Activated CD4-positive, alpha-beta T cell treated with anti-CD3 and anti-CD28 coated beads, Interleukin-2, amount 10 ng/mL, durations not matched to agents 7 days and 5 days (primary cell): ENCODE results near the gene KLHL21. TPM values are rescaled to one million over a fixed set of nuclear protein-coding genes. Genes with fewer than 3 reads are reported as not detected.
"Not testable (repeated sequence)": the region's sequence is repeated elsewhere in the genome, so short reads cannot be mapped to it uniquely, and the experiment has no call there.

Experiments
- CTCF ChIA-PET: fragments of 350-600 bp; sonication (Branson Sonifier 250); formaldehyde crosslinking; loops from one replicate; lab custom pipeline; 2021; ENCODE audit warnings: antibody characterized with exemption; lab: Charles Lee
- POLR2A ChIA-PET: fragments of 350-600 bp; sonication (Branson Sonifier 250); formaldehyde crosslinking; loops from one replicate; lab custom pipeline; 2021; ENCODE audit warnings: antibody characterized with exemption; lab: Charles Lee
- DNase-seq: peaks from one replicate; pipeline ENCODE4 v3.0.0-alpha.2; 2020
- H3K27ac Mint-ChIP-seq: one replicate; pipeline ENCODE4 v1.8.0; 2021; ENCODE audit warnings: mild to moderate bottlenecking, moderate library complexity, mixed read lengths
- H3K27me3 Mint-ChIP-seq: one replicate; pipeline ENCODE4 v1.8.0; 2021; ENCODE audit warnings: mixed read lengths
- H3K36me3 Mint-ChIP-seq: one replicate; pipeline ENCODE4 v1.8.0; 2021; ENCODE audit warnings: low read depth, mixed read lengths
- H3K4me1 Mint-ChIP-seq: one replicate; pipeline ENCODE4 v1.8.0; 2021; ENCODE audit warnings: mixed read lengths
- H3K4me3 Mint-ChIP-seq: one replicate; pipeline ENCODE4 v1.8.0; 2021; ENCODE audit warnings: mild to moderate bottlenecking, moderate library complexity, mixed read lengths
- H3K9me3 Mint-ChIP-seq: one replicate; pipeline ENCODE4 v1.8.0; 2021; ENCODE audit warnings: mixed read lengths
- total RNA-seq, 2 experiments: library from RNA; stranded (reverse); gene quantifications; one replicate each; pipeline ENCODE4 v1.2.3, GENCODE V29; 2021

The KLHL21 gene
- total RNA-seq, 2 experiments from 2014 or later = 17.3 to 20.0 TPM

GRCh38 chr1:6601923-6602668, 573 bp downstream of the KLHL21 start:
- peak overlapping the region; percentile 91 for H3K27ac Mint-ChIP-seq
- POLR2A ChIA-PET = interaction anchor here (0.6 kb wide), 1 partner anchor 366 kb away, joined by 3 read pairs; the partner anchor contains the start of gene ICMT
- DNase-seq = peak; percentile 18
- H3K9me3 Mint-ChIP-seq = no peaks in the 10 kb centered on the region
- no peaks in the 10 kb centered on the region for H3K27me3 Mint-ChIP-seq
- CTCF ChIA-PET = interaction anchor here (0.8 to 3.5 kb wide), 10 partner anchors 9 to 113 kb away, joined by 3 to 13 read pairs (median 4); partner anchors contain the start of genes NOL9 and TAS1R1
- peaks cover 18% of the 10 kb centered on the region for H3K36me3 Mint-ChIP-seq
- H3K4me3 Mint-ChIP-seq = peak overlapping the region; percentile 86
- peaks cover 35% of the 10 kb centered on the region for H3K4me1 Mint-ChIP-seq

GRCh38 chr1:6601049-6601922, 1.4 kb downstream of the KLHL21 start:
- peak; percentile 78 for DNase-seq
- Mint-ChIP-seq H3K4me1 (peaks cover 38% of the 10 kb centered on the region), H3K9me3 (no peaks in the 10 kb centered on the region), H3K27ac (peak overlapping the region; percentile 91), H3K36me3 (peaks cover 21% of the 10 kb centered on the region), H3K27me3 (no peaks in the 10 kb centered on the region), H3K4me3 (peak overlapping the region; percentile 86)
- ChIA-PET CTCF (interaction anchor here (0.7 to 3.5 kb wide), 12 partner anchors 9 to 402 kb away, joined by 3 to 13 read pairs (median 3); partner anchors contain the start of genes NOL9, RPL22 and TAS1R1), POLR2A (interaction anchor here (0.6 kb wide), 1 partner anchor 365 kb away, joined by 3 read pairs; the partner anchor contains the start of gene ICMT)

GRCh38 chr1:6600410-6601048, 2.1 kb downstream of the KLHL21 start:
- Mint-ChIP-seq H3K4me1 (peaks cover 41% of the 10 kb centered on the region), H3K4me3 (peak overlapping the region; percentile 86), H3K27ac (peak overlapping the region; percentile 91), H3K27me3 (no peaks in the 10 kb centered on the region), H3K9me3 (no peaks in the 10 kb centered on the region), H3K36me3 (peaks cover 29% of the 10 kb centered on the region)
- DNase-seq = no peak
- ChIA-PET POLR2A (no interaction called here), CTCF (interaction anchor here (0.6 to 3.5 kb wide), 7 partner anchors 9 to 401 kb away, joined by 3 to 13 read pairs (median 3); partner anchors contain the start of gene RPL22)

GRCh38 chr1:6599991-6600390, 2.7 kb downstream of the KLHL21 start:
- peaks cover 42% of the 10 kb centered on the region for H3K4me1 Mint-ChIP-seq
- peak overlapping the region; percentile 91 for H3K27ac Mint-ChIP-seq
- peak overlapping the region; percentile 86 for H3K4me3 Mint-ChIP-seq
- H3K9me3 Mint-ChIP-seq, H3K27me3 Mint-ChIP-seq, DNase-seq, POLR2A ChIA-PET: not testable (repeated sequence)
- CTCF ChIA-PET = interaction anchor here (0.6 to 3.5 kb wide), 8 partner anchors 8 to 401 kb away, joined by 3 to 13 read pairs (median 3); partner anchors contain the start of genes NOL9 and RPL22
- H3K36me3 Mint-ChIP-seq = peaks cover 33% of the 10 kb centered on the region

- peak; percentile 71 for DNase-seq
- H3K27ac Mint-ChIP-seq = peak overlapping the region; percentile 91
- H3K36me3 Mint-ChIP-seq = peaks cover 36% of the 10 kb centered on the region
- CTCF ChIA-PET = interaction anchor here (0.7 to 1.6 kb wide), 7 partner anchors 9 to 110 kb away, joined by 3 to 4 read pairs (median 3); partner anchors contain the start of gene NOL9
- POLR2A ChIA-PET = no interaction called here
- no peaks in the 10 kb centered on the region for H3K9me3 Mint-ChIP-seq
- peak overlapping the region; percentile 86 for H3K4me3 Mint-ChIP-seq
- no peaks in the 10 kb centered on the region for H3K27me3 Mint-ChIP-seq
- peaks cover 42% of the 10 kb centered on the region for H3K4me1 Mint-ChIP-seq
These were observed 3.3 kb downstream of the KLHL21 start for GRCh38 chr1:6599141-6599975.

- H3K36me3 Mint-ChIP-seq = peaks cover 42% of the 10 kb centered on the region
- peaks cover 35% of the 10 kb centered on the region for H3K4me1 Mint-ChIP-seq
- no peaks in the 10 kb centered on the region for H3K27me3 Mint-ChIP-seq
- CTCF ChIA-PET = interaction anchor here (1.0 to 1.6 kb wide), 3 partner anchors 8 to 43 kb away, joined by 4 read pairs; partner anchors contain the start of genes NOL9 and ZBTB48
- H3K9me3 Mint-ChIP-seq = no peaks in the 10 kb centered on the region
- POLR2A ChIA-PET = interaction anchor here (0.6 kb wide), 1 partner anchor 14 kb away, joined by 3 read pairs; no protein-coding TSS in a partner anchor
- H3K27ac Mint-ChIP-seq = peak overlapping the region; percentile 36
- DNase-seq = no peak
- H3K4me3 Mint-ChIP-seq = no peak overlapping the region
These were observed 4.9 kb downstream of the KLHL21 start for GRCh38 chr1:6597777-6598131.

- no peak overlapping the region for H3K4me3 Mint-ChIP-seq
- H3K36me3 Mint-ChIP-seq = peaks cover 42% of the 10 kb centered on the region
- no peak for DNase-seq
- H3K27me3 Mint-ChIP-seq = no peaks in the 10 kb centered on the region
- H3K9me3 Mint-ChIP-seq = no peaks in the 10 kb centered on the region
- peaks cover 39% of the 10 kb centered on the region for H3K4me1 Mint-ChIP-seq
- ChIA-PET POLR2A (interaction anchor here (0.6 kb wide), 1 partner anchor 13 kb away, joined by 3 read pairs; no protein-coding TSS in a partner anchor), CTCF (interaction anchor here (1.0 to 1.6 kb wide), 2 partner anchors 8 to 17 kb away, joined by 4 read pairs; partner anchors contain the start of gene ZBTB48)
- no peak overlapping the region for H3K27ac Mint-ChIP-seq
These were observed 5.5 kb downstream of the KLHL21 start for GRCh38 chr1:6596886-6597776.

GRCh38 chr1:6596351-6596750, 6.3 kb downstream of the KLHL21 start:
- no peak overlapping the region for H3K27ac Mint-ChIP-seq
- peaks cover 42% of the 10 kb centered on the region for H3K36me3 Mint-ChIP-seq
- DNase-seq = no peak
- peaks cover 46% of the 10 kb centered on the region for H3K4me1 Mint-ChIP-seq
- ChIA-PET POLR2A (no interaction called here), CTCF (no interaction called here)
- H3K27me3 Mint-ChIP-seq = no peaks in the 10 kb centered on the region
- no peak overlapping the region for H3K4me3 Mint-ChIP-seq
- no peaks in the 10 kb centered on the region for H3K9me3 Mint-ChIP-seq

- POLR2A ChIA-PET = no interaction called here
- H3K9me3 Mint-ChIP-seq = no peaks in the 10 kb centered on the region
- H3K27ac Mint-ChIP-seq = no peak overlapping the region
- H3K4me3 Mint-ChIP-seq = no peak overlapping the region
- H3K4me1 Mint-ChIP-seq = peaks cover 49% of the 10 kb centered on the region
- no peak for DNase-seq
- no peaks in the 10 kb centered on the region for H3K27me3 Mint-ChIP-seq
- peaks cover 36% of the 10 kb centered on the region for H3K36me3 Mint-ChIP-seq
- CTCF ChIA-PET = interaction anchor here (0.6 to 1.6 kb wide), 3 partner anchors 40 to 62 kb away, joined by 3 to 4 read pairs (median 3); partner anchors contain the start of genes NOL9 and TAS1R1
These were observed 7.5 kb downstream of the KLHL21 start for GRCh38 chr1:6594977-6595740.

GRCh38 chr1:6593810-6594209, 8.9 kb downstream of the KLHL21 start:
- Mint-ChIP-seq H3K4me3 (no peak overlapping the region), H3K36me3 (peaks cover 33% of the 10 kb centered on the region), H3K27ac (peak overlapping the region; percentile 31), H3K9me3 (no peaks in the 10 kb centered on the region), H3K4me1 (peaks cover 37% of the 10 kb centered on the region), H3K27me3 (no peaks in the 10 kb centered on the region)
- DNase-seq = no peak
- POLR2A ChIA-PET = interaction anchor here (0.7 kb wide), 1 partner anchor 194 kb away, joined by 3 read pairs; no protein-coding TSS in a partner anchor
- CTCF ChIA-PET = interaction anchor here (1.6 kb wide), 1 partner anchor 39 kb away, joined by 4 read pairs; the partner anchor contains the start of gene NOL9
